ENCODE results near the gene DGKA. TPM values are rescaled to one million over a fixed set of nuclear protein-coding genes. Genes with fewer than 3 reads are reported as not detected.

The DGKA gene
- total and polyA plus RNA-seq, 2 of the 4 experiments (the other 2 are of a cell fraction), result 71.9 to 75.1 TPM

- TF ChIP-seq SMC3 (IDR thresholded peaks at IDR 0.05; ENCODE audit: low read depth, low read length) (no peak), CEBPB (IDR thresholded peaks at IDR 0.05; ENCODE audit: low read depth, low read length) (no peak)
Observed at GRCh38 chr12:55908726-55909512, 22.0 kb upstream of the DGKA start (continued).

DNA sequence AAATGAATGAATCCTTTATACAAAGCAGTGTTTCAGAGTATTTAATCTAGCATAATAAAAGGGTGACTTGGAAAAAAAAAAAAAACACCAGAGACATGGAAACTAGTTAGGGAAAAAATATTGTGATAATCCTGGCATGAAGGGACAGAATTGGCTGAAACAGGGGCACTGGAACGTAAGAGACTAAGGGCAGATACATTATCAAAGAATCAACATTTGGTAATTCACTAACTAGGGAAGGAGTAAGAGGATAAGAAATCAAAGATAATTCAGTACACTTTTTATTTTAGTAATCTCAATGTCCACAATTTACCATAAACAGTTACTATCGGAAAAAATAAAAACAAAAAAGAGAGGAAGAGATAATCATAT lies 21.5 kb upstream of the DGKA start:
- CTCF ChIA-PET, result no interaction called here
- Histone ChIP-seq H2AFZ (replicated peaks; ENCODE audit: low read length, poor library complexity) (no peak overlapping the region), H2BK120ac (ENCODE audit: low read depth, low read length) (no peak overlapping the region)
- no peak for TF ChIP-seq NFE2L2 (IDR thresholded peaks at IDR 0.05; ENCODE audit: low read depth, low read length)
- no peak for TF ChIP-seq MAFK (IDR thresholded peaks at IDR 0.05; ENCODE audit: low read depth, low read length)
- no peak for TF ChIP-seq RCOR1 (IDR thresholded peaks at IDR 0.05; ENCODE audit: insufficient replicate concordance, low read length)
- no peak for TF ChIP-seq ELK1 (IDR thresholded peaks at IDR 0.05; ENCODE audit: borderline replicate concordance, low read depth, low read length)
- TF ChIP-seq, protein P1, sequence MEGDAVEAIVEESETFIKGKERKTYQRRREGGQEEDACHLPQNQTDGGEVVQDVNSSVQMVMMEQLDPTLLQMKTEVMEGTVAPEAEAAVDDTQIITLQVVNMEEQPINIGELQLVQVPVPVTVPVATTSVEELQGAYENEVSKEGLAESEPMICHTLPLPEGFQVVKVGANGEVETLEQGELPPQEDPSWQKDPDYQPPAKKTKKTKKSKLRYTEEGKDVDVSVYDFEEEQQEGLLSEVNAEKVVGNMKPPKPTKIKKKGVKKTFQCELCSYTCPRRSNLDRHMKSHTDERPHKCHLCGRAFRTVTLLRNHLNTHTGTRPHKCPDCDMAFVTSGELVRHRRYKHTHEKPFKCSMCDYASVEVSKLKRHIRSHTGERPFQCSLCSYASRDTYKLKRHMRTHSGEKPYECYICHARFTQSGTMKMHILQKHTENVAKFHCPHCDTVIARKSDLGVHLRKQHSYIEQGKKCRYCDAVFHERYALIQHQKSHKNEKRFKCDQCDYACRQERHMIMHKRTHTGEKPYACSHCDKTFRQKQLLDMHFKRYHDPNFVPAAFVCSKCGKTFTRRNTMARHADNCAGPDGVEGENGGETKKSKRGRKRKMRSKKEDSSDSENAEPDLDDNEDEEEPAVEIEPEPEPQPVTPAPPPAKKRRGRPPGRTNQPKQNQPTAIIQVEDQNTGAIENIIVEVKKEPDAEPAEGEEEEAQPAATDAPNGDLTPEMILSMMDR (conservative IDR thresholded peaks at IDR 0.05; ENCODE audit: low read depth, low read length), result no peak
- TF ChIP-seq POLR2A (IDR thresholded peaks at IDR 0.05; ENCODE audit: low read depth, low read length), result no peak
- TF ChIP-seq USF2 (IDR thresholded peaks at IDR 0.05; ENCODE audit: low read depth, low read length), result no peak
- no peak for TF ChIP-seq RAD21 (IDR thresholded peaks at IDR 0.05; ENCODE audit: low read length)
- TF ChIP-seq MAZ (IDR thresholded peaks at IDR 0.05; ENCODE audit: borderline replicate concordance, low read depth, low read length), result no peak
- TF ChIP-seq CHD1 (IDR thresholded peaks at IDR 0.05; ENCODE audit: low read depth, low read length), result no peak
- no peak for TF ChIP-seq RFX5 (IDR thresholded peaks at IDR 0.05; ENCODE audit: low read depth, low read length)
- TF ChIP-seq SMC3 (IDR thresholded peaks at IDR 0.05; ENCODE audit: low read depth, low read length), result no peak

More for the DNA sequence above, 21.5 kb upstream of the DGKA start:
- Histone ChIP-seq H2AK9ac (replicated peaks; ENCODE audit: low read depth, low read length, poor library complexity) (no peak overlapping the region), H4K5ac (ENCODE audit: low read depth, low read length) (no peak overlapping the region), H4K20me1 (ENCODE audit: insufficient read depth, low read length) (peaks cover 5% of the 10 kb centered on the region; the same call in 1 of the 2 replicates), H2BK20ac (ENCODE audit: low read depth, low read length) (no peak overlapping the region), H4K91ac (ENCODE audit: insufficient read depth, low read depth, low read length) (no peak overlapping the region), H3K9me1 (ENCODE audit: insufficient read depth, low read length) (no peaks in the 10 kb centered on the region), H3K56ac (ENCODE audit: extremely low read depth, insufficient read depth, low read length) (no peak overlapping the region), H3K4me3 (ENCODE audit: insufficient read depth, low read depth, low read length) (no peak overlapping the region), H2BK15ac (ENCODE audit: low read depth, low read length) (no peak overlapping the region), H3K36me3 (ENCODE audit: control insufficient read depth, insufficient read depth, low read length) (peaks cover 3% of the 10 kb centered on the region; the same call in 1 of the 2 replicates), H4K8ac (ENCODE audit: low read depth in 2 of 2, low read length in 2 of 2) (no peak overlapping the region), H3K4ac (ENCODE audit: low read depth, low read length) (no peak overlapping the region), H2AK5ac (ENCODE audit: low read depth, low read length) (no peak overlapping the region), H3K4me1 (ENCODE audit: control insufficient read depth, insufficient read depth, low read length) (peaks cover 2% of the 10 kb centered on the region), H3K4me2 (ENCODE audit: low read depth, low read length) (peak overlapping the region; percentile 48; the same call in 1 of the 2 replicates), H3K14ac (replicated peaks; ENCODE audit: low read depth, low read length) (no peak overlapping the region), H3K23ac (ENCODE audit: low read depth, low read length) (no peak overlapping the region), H3K9me3 (ENCODE audit: control insufficient read depth, insufficient read depth, low read length) (no peaks in the 10 kb centered on the region), H3K27me3 (ENCODE audit: control insufficient read depth, insufficient read depth, low read length) (no peaks in the 10 kb centered on the region), H3K79me1 (ENCODE audit: low read depth in 1 of 2, low read length in 2 of 2) (peaks cover 13 to 37% of the 10 kb centered on the region in 2 experiments), H2BK5ac (ENCODE audit: low read depth, low read length, poor library complexity, severe bottlenecking) (peak overlapping the region; percentile 24), H3K27ac (ENCODE audit: insufficient read depth, low read length) (no peak overlapping the region), H3K18ac (ENCODE audit: low read depth, low read length) (no peak overlapping the region), H3K9ac (ENCODE audit: low read depth, low read length) (no peak overlapping the region)
- DNase-seq (no peak), ATAC-seq (ENCODE audit: low read depth) (no peak)
- WGBS, 2 experiments (ENCODE audit: extremely low coverage in 2 of 2, insufficient read length in 1 of 2), result no CpG with 5 or more reads among the region's 2 CpGs
- in situ Hi-C loops (cut with MboI; ENCODE audit: low sequenced_read_pairs), result no loop called here
- POLR2A ChIA-PET (ENCODE audit: unreplicated experiment), result interaction anchor here (0.7 kb wide), 1 partner anchor 23 kb away, joined by 5 read pairs; no protein-coding TSS in a partner anchor
- BruUV-seq (replicated peaks), result no TSS peak
- intact Hi-C loops (cut with micrococcal nuclease), result loop anchor here (5.0 kb wide), 1 partner anchor 37 kb away; no protein-coding TSS in a partner anchor
- dilution Hi-C loops (cut with HindIII; ENCODE audit: low sequenced_read_pairs, unreplicated experiment), result no loop called here

All from IMR-90 (cell line).